Measurements from ENCODE around the gene PTGR1. TPM values are rescaled to one million over a fixed set of nuclear protein-coding genes. Genes with fewer than 3 reads are reported as not detected.
"Not testable (repeated sequence)": the region's sequence is repeated elsewhere in the genome, so short reads cannot be mapped to it uniquely, and the experiment has no call there.

The PTGR1 gene
- total and polyA plus RNA-seq, 8 donors: 5.0 to 28.8 (median 13.9) TPM

GRCh38 chr9:111621895-111622480, 22.5 kb upstream of the PTGR1 start:
- H3K27me3 ChIP-seq: no peaks in the 10 kb centered on the region
- no peaks in the 10 kb centered on the region for H3K9me3 ChIP-seq
- H3K27ac ChIP-seq: no peak overlapping the region
- WGBS, 2 donors: 15 to 21% methylated on average over 2 of the region's 2 CpGs
- FAIRE-seq (no peak), DNase-seq (peak in 1 of 6 donors; percentile 27), ATAC-seq (peak; percentile 75 to 92 (median 86))
- no peaks in the 10 kb centered on the region for H3K36me3 ChIP-seq
- intact Hi-C loops (cut with DNase I): no loop called here
- no peak overlapping the region for H3K4me3 ChIP-seq
- TF ChIP-seq, protein P1, sequence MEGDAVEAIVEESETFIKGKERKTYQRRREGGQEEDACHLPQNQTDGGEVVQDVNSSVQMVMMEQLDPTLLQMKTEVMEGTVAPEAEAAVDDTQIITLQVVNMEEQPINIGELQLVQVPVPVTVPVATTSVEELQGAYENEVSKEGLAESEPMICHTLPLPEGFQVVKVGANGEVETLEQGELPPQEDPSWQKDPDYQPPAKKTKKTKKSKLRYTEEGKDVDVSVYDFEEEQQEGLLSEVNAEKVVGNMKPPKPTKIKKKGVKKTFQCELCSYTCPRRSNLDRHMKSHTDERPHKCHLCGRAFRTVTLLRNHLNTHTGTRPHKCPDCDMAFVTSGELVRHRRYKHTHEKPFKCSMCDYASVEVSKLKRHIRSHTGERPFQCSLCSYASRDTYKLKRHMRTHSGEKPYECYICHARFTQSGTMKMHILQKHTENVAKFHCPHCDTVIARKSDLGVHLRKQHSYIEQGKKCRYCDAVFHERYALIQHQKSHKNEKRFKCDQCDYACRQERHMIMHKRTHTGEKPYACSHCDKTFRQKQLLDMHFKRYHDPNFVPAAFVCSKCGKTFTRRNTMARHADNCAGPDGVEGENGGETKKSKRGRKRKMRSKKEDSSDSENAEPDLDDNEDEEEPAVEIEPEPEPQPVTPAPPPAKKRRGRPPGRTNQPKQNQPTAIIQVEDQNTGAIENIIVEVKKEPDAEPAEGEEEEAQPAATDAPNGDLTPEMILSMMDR (IDR thresholded peaks at IDR 0.05): peak in 3 of 4 donors; percentile 43 to 52 (median 44)
- no peaks in the 10 kb centered on the region for H3K4me1 ChIP-seq

DNA sequence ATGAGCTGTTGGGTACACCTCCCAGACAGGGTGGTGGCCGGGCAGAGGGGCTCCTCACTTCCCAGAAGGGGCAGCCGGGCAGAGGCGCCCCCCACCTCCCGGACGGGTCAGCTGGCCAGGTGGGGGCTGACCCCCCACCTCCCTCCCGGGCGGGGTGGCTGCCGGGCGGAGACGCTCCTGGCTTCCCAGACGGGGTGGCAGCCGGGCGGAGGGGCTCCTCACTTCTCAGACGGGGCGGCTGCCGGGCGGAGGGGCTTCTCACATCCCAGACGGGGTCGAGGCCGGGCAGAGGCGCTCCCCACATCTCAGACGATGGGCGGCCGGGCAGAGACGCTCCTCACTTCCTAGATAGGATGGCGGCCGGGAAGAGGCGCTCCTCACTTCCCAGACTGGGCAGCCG, 17.9 kb upstream of the PTGR1 start:
- H3K4me1 ChIP-seq; H3K4me3 ChIP-seq; H3K27ac ChIP-seq; intact Hi-C loops (cut with DNase I); H3K27me3 ChIP-seq; H3K9me3 ChIP-seq; H3K36me3 ChIP-seq; ATAC-seq; FAIRE-seq: not testable (repeated sequence)
- DNase-seq: peak in 1 of 6 donors; percentile 55
- WGBS, 2 donors: 89 to 98% methylated on average over 21 to 29 of the region's 29 CpGs

DNA sequence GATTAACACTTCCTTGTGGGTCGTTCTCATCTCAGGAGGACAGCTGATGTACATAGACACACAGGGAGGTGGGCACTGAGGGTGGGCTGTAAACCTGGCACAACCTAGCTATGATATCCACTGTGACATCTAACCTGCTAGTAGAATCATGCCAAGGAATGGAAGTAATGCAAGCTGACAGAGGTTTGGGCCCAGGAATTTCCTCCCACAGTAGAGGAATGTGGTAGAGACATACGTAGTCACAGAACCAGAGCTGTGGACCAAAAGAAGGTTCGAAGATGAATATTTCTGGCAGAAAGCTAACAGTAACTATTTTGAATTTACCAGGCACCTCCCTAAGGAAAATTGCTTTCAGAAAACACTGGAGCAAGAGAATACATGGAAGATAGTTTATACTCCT, 16.5 kb upstream of the PTGR1 start:
- H3K4me3 ChIP-seq: no peak overlapping the region
- no peaks in the 10 kb centered on the region for H3K4me1 ChIP-seq
- H3K9me3 ChIP-seq: no peaks in the 10 kb centered on the region
- FAIRE-seq: no peak
- 59 to 62% methylated on average over 3 of the region's 3 CpGs for WGBS, 2 donors
- no peak for ATAC-seq
- H3K36me3 ChIP-seq: no peaks in the 10 kb centered on the region
- no peak for DNase-seq
- intact Hi-C loops (cut with DNase I): no loop called here
- H3K27ac ChIP-seq: no peak overlapping the region
- TF ChIP-seq, protein P1 (IDR thresholded peaks at IDR 0.05): no peak
- H3K27me3 ChIP-seq: no peaks in the 10 kb centered on the region

GRCh38 chr9:111613436-111614040, 14.1 kb upstream of the PTGR1 start:
- no peak overlapping the region for H3K4me3 ChIP-seq
- no peak for FAIRE-seq
- peak in 3 of 4 donors; percentile 44 to 77 (median 55) for ATAC-seq
- 25 to 34% methylated on average over 4 of the region's 4 CpGs for WGBS, 2 donors
- H3K4me1 ChIP-seq: no peaks in the 10 kb centered on the region
- no peaks in the 10 kb centered on the region for H3K36me3 ChIP-seq
- no peaks in the 10 kb centered on the region for H3K27me3 ChIP-seq
- TF ChIP-seq, protein P1 (IDR thresholded peaks at IDR 0.05): no peak
- H3K27ac ChIP-seq: no peak overlapping the region
- no peaks in the 10 kb centered on the region for H3K9me3 ChIP-seq
- DNase-seq: no peak
- intact Hi-C loops (cut with DNase I): no loop called here

- DNase-seq: no peak
- Histone ChIP-seq H3K4me3 (no peak overlapping the region), H3K4me1 (no peaks in the 10 kb centered on the region), H3K9me3 (no peaks in the 10 kb centered on the region), H3K27ac (no peak overlapping the region), H3K36me3 (no peaks in the 10 kb centered on the region), H3K27me3 (no peaks in the 10 kb centered on the region)
- TF ChIP-seq, protein P1 (IDR thresholded peaks at IDR 0.05): no peak
- intact Hi-C loops (cut with DNase I): no loop called here
- peak in 3 of 4 donors; percentile 21 to 46 (median 45) for ATAC-seq
- no peak for FAIRE-seq
- 53 to 54% methylated on average over 7 of the region's 7 CpGs for WGBS, 2 donors
Observed at GRCh38 chr9:111610845-111611244, 11.4 kb upstream of the PTGR1 start.

Measured in pancreas (tissue), 10 donors.